Fibroblast of mammary gland (primary cell): ENCODE results near the gene GPR107.
A peak's percentile ranks its signal among the peaks of the same experiment; 100 is the strongest.

Source experiments
- DNase-seq: peaks from one replicate; pipeline ENCODE4 v3.0.0-alpha.2; 2010; ENCODE audit warnings: low read depth
- H3K4me3 ChIP-seq: 2 replicates; pipeline ENCODE4 v1.5.1; 2011; ENCODE audit warnings: low read depth, mild to moderate bottlenecking, low read length, moderate library complexity; ENCODE audit not compliant: control insufficient read depth
- CTCF ChIP-seq: conservative IDR thresholded peaks from 2 replicates; pipeline ENCODE4 v1.5.1; 2011; ENCODE audit warnings: low read depth, low read length, inconsistent platforms; ENCODE audit not compliant: control insufficient read depth, insufficient read depth

The GPR107 gene

GRCh38 chr9:130159915-130160670, 106.4 kb downstream of the GPR107 start:
- no peak for DNase-seq
- TF ChIP-seq CTCF: no peak
- no peak overlapping the region for H3K4me3 ChIP-seq

GRCh38 chr9:130160862-130161470, 107.3 kb downstream of the GPR107 start:
- no peak overlapping the region for H3K4me3 ChIP-seq
- DNase-seq: no peak
- TF ChIP-seq CTCF: no peak

GRCh38 chr9:130165579-130165978, 111.9 kb downstream of the GPR107 start:
- no peak overlapping the region for H3K4me3 ChIP-seq
- TF ChIP-seq CTCF: no peak
- DNase-seq: no peak

- H3K4me3 ChIP-seq: no peak overlapping the region
- TF ChIP-seq CTCF: no peak
- no peak for DNase-seq
These were observed 112.7 kb downstream of the GPR107 start for GRCh38 chr9:130166399-130166798.

GRCh38 chr9:130167927-130168326, 114.2 kb downstream of the GPR107 start:
- no peak for DNase-seq

GRCh38 chr9:130171226-130172148, 117.8 kb downstream of the GPR107 start:
- TF ChIP-seq CTCF: no peak
- H3K4me3 ChIP-seq: peak overlapping the region; percentile 39
- no peak for DNase-seq

More at GRCh38 chr9:130167927-130168326, 114.2 kb downstream of the GPR107 start:
- no peak overlapping the region for H3K4me3 ChIP-seq
- peak; percentile 7 for TF ChIP-seq CTCF
